WTC11 (cell line): ENCODE data around the gene CDH13. TPM values are rescaled to one million over a fixed set of nuclear protein-coding genes. Genes with fewer than 3 reads are reported as not detected.

Source experiments
- ATAC-seq: fragments of 200-7000 bp; cut with Tn5 transposase; 2 replicates; pipeline ENCODE4 v1.10.0; 2021; ENCODE audit warnings: mild to moderate bottlenecking, moderate library complexity
- CTCF ChIA-PET: fragments of 300-600 bp; sonication (Branson Sonifier 250); formaldehyde crosslinking; loops from one replicate; lab custom pipeline; 2021; ENCODE audit warnings: antibody characterized with exemption; lab: Charles Lee
- POLR2A ChIA-PET: fragments of 350-600 bp; sonication (Branson Sonifier 250); formaldehyde crosslinking; loops from one replicate; lab custom pipeline; 2021; ENCODE audit warnings: antibody characterized with exemption; lab: Charles Lee
- DNase-seq: peaks from one replicate; pipeline ENCODE4 v3.0.0; 2021; ENCODE audit warnings: low spot score
- H3K27ac Mint-ChIP-seq: 2 replicates; pipeline ENCODE4 v1.8.0; 2021; ENCODE audit warnings: mixed read lengths
- H3K27me3 Mint-ChIP-seq: 2 replicates; pipeline ENCODE4 v1.8.0; 2021; ENCODE audit warnings: low read depth, mild to moderate bottlenecking, moderate library complexity, mixed read lengths
- H3K36me3 Mint-ChIP-seq: 2 replicates; pipeline ENCODE4 v1.8.0; 2021; ENCODE audit warnings: mixed read lengths
- H3K4me1 Mint-ChIP-seq: 2 replicates; pipeline ENCODE4 v1.8.0; 2022; ENCODE audit warnings: mixed read lengths
- H3K4me3 Mint-ChIP-seq: 2 replicates; pipeline ENCODE4 v1.8.0; 2021; ENCODE audit warnings: mild to moderate bottlenecking, moderate library complexity, mixed read lengths
- H3K9me3 Mint-ChIP-seq: 2 replicates; pipeline ENCODE4 v1.8.0; 2021; ENCODE audit warnings: mixed read lengths
- ATF1 ChIP-seq: sonication (generic); formaldehyde crosslinking; IDR thresholded peaks from 2 replicates; pipeline ENCODE4 v1.8.1; 2023; ENCODE audit warnings: mild to moderate bottlenecking, moderate library complexity, missing genetic modification reagents
- ATF3 ChIP-seq: sonication (generic); formaldehyde crosslinking; conservative IDR thresholded peaks from 2 replicates; pipeline ENCODE4 v1.8.1; 2022; ENCODE audit warnings: mild to moderate bottlenecking, missing genetic modification reagents
- CREB1 ChIP-seq: sonication (generic); formaldehyde crosslinking; IDR thresholded peaks from 2 replicates; pipeline ENCODE4 v1.8.0; 2023; ENCODE audit warnings: mild to moderate bottlenecking, missing genetic modification reagents
- E2F4 ChIP-seq: sonication (generic); formaldehyde crosslinking; IDR thresholded peaks from 2 replicates; pipeline ENCODE4 v1.8.1; 2022; ENCODE audit warnings: low read depth, mild to moderate bottlenecking, moderate library complexity, missing genetic modification reagents, borderline replicate concordance
- EMX1 ChIP-seq: fragments of 250-450 bp; sonication (Bioruptor Pico); IDR thresholded peaks from 2 replicates; pipeline ENCODE4 v1.8.0; 2021; ENCODE audit warnings: mild to moderate bottlenecking
- ESRRA ChIP-seq: sonication (generic); formaldehyde crosslinking; IDR thresholded peaks from 2 replicates; pipeline ENCODE4 v1.8.1; 2022; ENCODE audit warnings: mild to moderate bottlenecking, missing genetic modification reagents, borderline replicate concordance
- ETV6 ChIP-seq: sonication (generic); formaldehyde crosslinking; IDR thresholded peaks from 2 replicates; pipeline ENCODE4 v1.8.1; 2022; ENCODE audit warnings: mild to moderate bottlenecking, missing genetic modification reagents
- FOXP1 ChIP-seq: sonication (generic); formaldehyde crosslinking; IDR thresholded peaks from 2 replicates; pipeline ENCODE4 v1.8.0; 2022; ENCODE audit warnings: missing genetic modification reagents, mild to moderate bottlenecking, moderate library complexity, borderline replicate concordance
- HMGXB4 ChIP-seq: sonication (generic); formaldehyde crosslinking; IDR thresholded peaks from 2 replicates; pipeline ENCODE4 v1.8.1; 2023; ENCODE audit warnings: mild to moderate bottlenecking, moderate library complexity, missing genetic modification reagents
- JUN ChIP-seq: sonication (generic); formaldehyde crosslinking; IDR thresholded peaks from 2 replicates; pipeline ENCODE4 v1.8.0; 2023; ENCODE audit warnings: mild to moderate bottlenecking, missing genetic modification reagents
- MAX ChIP-seq: sonication (generic); formaldehyde crosslinking; IDR thresholded peaks from 2 replicates; pipeline ENCODE4 v1.8.0; 2022; ENCODE audit warnings: mild to moderate bottlenecking, missing genetic modification reagents
- NFYB ChIP-seq: sonication (generic); formaldehyde crosslinking; conservative IDR thresholded peaks from 2 replicates; pipeline ENCODE4 v1.8.0; 2022; ENCODE audit warnings: low read depth, missing genetic modification reagents
- NR1H2 ChIP-seq: sonication (generic); formaldehyde crosslinking; IDR thresholded peaks from 2 replicates; pipeline ENCODE4 v1.9.0; 2021; ENCODE audit warnings: mild to moderate bottlenecking, moderate library complexity, missing genetic modification reagents
- NR2C2 ChIP-seq: sonication (generic); formaldehyde crosslinking; IDR thresholded peaks from 2 replicates; pipeline ENCODE4 v1.8.0; 2022; ENCODE audit warnings: mild to moderate bottlenecking, missing genetic modification reagents
- PRDM15 ChIP-seq: sonication (generic); formaldehyde crosslinking; IDR thresholded peaks from 2 replicates; pipeline ENCODE4 v1.8.0; 2022; ENCODE audit warnings: missing genetic modification reagents
- PREB ChIP-seq: sonication (generic); formaldehyde crosslinking; IDR thresholded peaks from 2 replicates; pipeline ENCODE4 v1.8.1; 2022; ENCODE audit warnings: mild to moderate bottlenecking, missing genetic modification reagents, moderate library complexity, borderline replicate concordance
- SOX15 ChIP-seq: fragments of 250-450 bp; sonication (Bioruptor Pico); IDR thresholded peaks from 2 replicates; pipeline ENCODE4 v1.9.0; 2021; ENCODE audit warnings: mild to moderate bottlenecking
- TP53 ChIP-seq: sonication (generic); formaldehyde crosslinking; IDR thresholded peaks from 2 replicates; pipeline ENCODE4 v1.8.1; 2023; ENCODE audit warnings: mild to moderate bottlenecking, missing genetic modification reagents
- ZNF671 ChIP-seq: fragments of 250-450 bp; sonication (Bioruptor Pico); IDR thresholded peaks from 2 replicates; pipeline ENCODE4 v1.8.0; 2021; ENCODE audit warnings: mild to moderate bottlenecking
- total RNA-seq: library from RNA; stranded (reverse); gene quantifications from 3 replicates; pipeline ENCODE4 v1.2.3, GENCODE V29; 2021

The CDH13 gene
- total RNA-seq, 1 experiment from 2014 or later = 0.81 TPM

- no peak for ATAC-seq
- TF ChIP-seq NR1H2 (CRISPR knock-in tag) (no peak), SOX15 (CRISPR knock-in tag) (no peak), CREB1 (no peak)
- TF ChIP-seq, all 79 proteins: peak for 0
- Mint-ChIP-seq H3K27me3 (no peaks in the 10 kb centered on the region; the same call in 1 of the 2 replicates), H3K4me3 (no peak overlapping the region), H3K36me3 (peaks cover 37% of the 10 kb centered on the region), H3K4me1 (peaks cover 8% of the 10 kb centered on the region), H3K9me3 (peaks cover 51% of the 10 kb centered on the region), H3K27ac (no peak overlapping the region)
- ChIA-PET POLR2A (no interaction called here), CTCF (no interaction called here)
- no peak for DNase-seq
These were observed 217.0 kb downstream of the CDH13 start for GRCh38 chr16:82843606-82844271.

GRCh38 chr16:82845116-82845515 lies 218.3 kb downstream of the CDH13 start:
- no peak overlapping the region for H3K4me3 Mint-ChIP-seq
- H3K27me3 Mint-ChIP-seq = no peaks in the 10 kb centered on the region; the same call in 1 of the 2 replicates
- H3K4me1 Mint-ChIP-seq = peaks cover 8% of the 10 kb centered on the region
- no peak overlapping the region for H3K27ac Mint-ChIP-seq
- CTCF ChIA-PET = no interaction called here
- no peak for TF ChIP-seq HMGXB4 (CRISPR knock-in tag)
- no peak for TF ChIP-seq MAX (CRISPR knock-in tag)
- no peak for TF ChIP-seq JUN (CRISPR knock-in tag)
- TF ChIP-seq ESRRA (CRISPR knock-in tag) = no peak
- TF ChIP-seq NR2C2 (CRISPR knock-in tag) = no peak
- TF ChIP-seq NR1H2 (CRISPR knock-in tag) = no peak
- no peak for TF ChIP-seq ATF1 (CRISPR knock-in tag)
- no peak for TF ChIP-seq PREB (CRISPR knock-in tag)
- no peak for TF ChIP-seq ETV6 (CRISPR knock-in tag)
- no peak for TF ChIP-seq PRDM15 (CRISPR knock-in tag)
- TF ChIP-seq E2F4 (CRISPR knock-in tag) = no peak
- H3K36me3 Mint-ChIP-seq = peaks cover 33% of the 10 kb centered on the region
- peaks cover 41% of the 10 kb centered on the region for H3K9me3 Mint-ChIP-seq
- DNase-seq = no peak
- POLR2A ChIA-PET = no interaction called here
- ATAC-seq = no peak

GRCh38 chr16:82846806-82847205 lies 220.0 kb downstream of the CDH13 start:
- H3K27me3 Mint-ChIP-seq = no peaks in the 10 kb centered on the region; the same call in 1 of the 2 replicates
- no peak for TF ChIP-seq TP53 (CRISPR knock-in tag)
- TF ChIP-seq ATF3 (CRISPR knock-in tag) = no peak
- TF ChIP-seq ZNF671 (CRISPR knock-in tag) = no peak
- no peak for TF ChIP-seq ETV6 (CRISPR knock-in tag)
- TF ChIP-seq EMX1 (CRISPR knock-in tag) = no peak
- no peak for TF ChIP-seq NFYB (CRISPR knock-in tag)
- TF ChIP-seq FOXP1 (CRISPR knock-in tag) = no peak
- TF ChIP-seq, all 79 proteins: peak for 0
- H3K9me3 Mint-ChIP-seq = peaks cover 28% of the 10 kb centered on the region
- no peak overlapping the region for H3K4me3 Mint-ChIP-seq
- H3K27ac Mint-ChIP-seq = no peak overlapping the region
- no peak for ATAC-seq
- CTCF ChIA-PET = no interaction called here
- POLR2A ChIA-PET = no interaction called here
- DNase-seq = no peak
- H3K4me1 Mint-ChIP-seq = peaks cover 8% of the 10 kb centered on the region
- peaks cover 29% of the 10 kb centered on the region for H3K36me3 Mint-ChIP-seq
